ENCODE measurements around the gene SLC43A1.
A peak's percentile ranks its signal among the peaks of the same experiment; 100 is the strongest.

The SLC43A1 gene

DNA sequence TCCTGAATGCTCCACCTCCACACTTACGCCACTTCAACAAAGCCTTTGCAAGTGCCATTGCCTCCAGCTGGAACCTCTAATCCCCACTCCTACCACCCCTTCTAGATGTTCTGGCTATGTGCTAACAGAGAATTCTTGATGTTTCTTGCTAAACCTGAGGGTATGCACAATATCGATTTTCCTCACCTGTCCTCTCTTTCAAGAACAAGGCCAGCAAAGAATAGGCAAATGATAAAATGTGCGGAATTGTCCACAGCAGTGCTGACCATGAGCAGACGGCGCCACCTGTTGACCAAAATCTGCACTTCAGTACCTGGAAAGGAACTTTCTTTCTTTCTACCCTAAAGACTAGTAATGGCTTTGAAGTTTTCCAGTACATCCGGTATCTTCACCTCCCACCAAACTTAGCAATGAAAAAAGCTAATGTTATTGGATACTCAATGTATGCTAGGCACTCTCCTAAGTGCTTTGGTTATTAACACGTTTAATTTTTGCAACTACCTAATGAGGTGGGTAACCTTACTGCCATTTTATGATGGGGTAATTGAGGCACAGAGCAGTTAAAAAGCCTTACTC, 11.6 kb upstream of the SLC43A1 start:
- DNase-seq (ENCODE audit: low read depth in 2 of 2), result peak; percentile 57 to 61

DNA sequence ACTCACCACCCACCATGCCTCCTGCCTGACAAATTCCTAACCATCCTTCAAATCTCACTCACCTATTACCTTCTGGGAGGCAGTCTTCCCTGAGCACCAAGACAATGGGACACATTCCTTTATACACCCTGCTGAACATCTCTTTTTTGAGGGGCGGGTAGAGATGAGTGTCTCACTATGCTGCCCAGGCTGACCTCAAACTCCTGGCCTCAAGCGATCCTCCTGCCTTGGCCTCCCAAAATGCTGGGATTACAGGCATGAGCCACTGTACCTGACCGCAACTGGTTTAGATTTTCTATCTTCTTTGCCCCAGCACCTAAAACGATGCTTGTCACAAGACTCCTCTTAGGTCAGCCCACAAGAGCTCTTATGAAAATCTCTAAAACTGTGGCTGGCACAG, 7.9 kb upstream of the SLC43A1 start:
- DNase-seq (ENCODE audit: low read depth in 2 of 2), result no peak

DNA sequence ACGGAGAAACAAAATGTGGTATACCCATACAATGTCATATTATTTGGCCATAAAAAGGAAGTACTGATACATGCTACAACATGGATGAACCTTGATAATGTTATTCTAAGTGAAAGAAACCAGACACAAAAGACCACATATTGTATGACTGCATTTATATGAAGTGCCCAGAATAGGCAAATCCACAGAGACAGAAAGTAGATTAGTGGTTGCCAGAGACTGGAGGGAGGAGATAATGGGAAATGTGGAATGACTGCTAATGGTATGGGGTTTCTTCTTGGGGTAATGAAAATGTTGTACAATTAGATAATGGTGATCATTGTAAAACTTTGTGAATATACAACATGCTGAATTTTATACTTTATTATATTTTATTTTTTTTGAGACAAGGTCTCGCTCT, 5.6 kb upstream of the SLC43A1 start:
- DNase-seq (ENCODE audit: low read depth in 2 of 2), result no peak

DNA sequence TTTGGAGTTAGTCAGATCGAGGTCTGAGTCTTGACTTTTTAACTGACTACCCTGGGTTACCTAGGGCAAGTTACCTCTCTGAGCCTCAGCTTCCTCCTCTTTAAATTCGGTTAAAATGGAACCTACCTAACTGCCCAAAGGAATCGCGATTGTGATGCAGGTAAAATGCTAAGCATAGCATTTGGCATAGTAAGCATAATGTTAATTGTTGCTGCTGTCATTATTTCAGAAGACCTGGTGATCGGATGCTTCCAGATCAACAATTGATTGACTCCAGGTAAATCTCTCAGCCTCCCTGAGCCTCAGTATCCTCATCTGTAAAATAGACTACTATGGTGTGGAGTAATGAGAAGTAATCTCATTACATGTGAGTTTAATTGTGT, 550 bp upstream of the SLC43A1 start:
- no peak for DNase-seq (ENCODE audit: low read depth in 2 of 2)

DNA sequence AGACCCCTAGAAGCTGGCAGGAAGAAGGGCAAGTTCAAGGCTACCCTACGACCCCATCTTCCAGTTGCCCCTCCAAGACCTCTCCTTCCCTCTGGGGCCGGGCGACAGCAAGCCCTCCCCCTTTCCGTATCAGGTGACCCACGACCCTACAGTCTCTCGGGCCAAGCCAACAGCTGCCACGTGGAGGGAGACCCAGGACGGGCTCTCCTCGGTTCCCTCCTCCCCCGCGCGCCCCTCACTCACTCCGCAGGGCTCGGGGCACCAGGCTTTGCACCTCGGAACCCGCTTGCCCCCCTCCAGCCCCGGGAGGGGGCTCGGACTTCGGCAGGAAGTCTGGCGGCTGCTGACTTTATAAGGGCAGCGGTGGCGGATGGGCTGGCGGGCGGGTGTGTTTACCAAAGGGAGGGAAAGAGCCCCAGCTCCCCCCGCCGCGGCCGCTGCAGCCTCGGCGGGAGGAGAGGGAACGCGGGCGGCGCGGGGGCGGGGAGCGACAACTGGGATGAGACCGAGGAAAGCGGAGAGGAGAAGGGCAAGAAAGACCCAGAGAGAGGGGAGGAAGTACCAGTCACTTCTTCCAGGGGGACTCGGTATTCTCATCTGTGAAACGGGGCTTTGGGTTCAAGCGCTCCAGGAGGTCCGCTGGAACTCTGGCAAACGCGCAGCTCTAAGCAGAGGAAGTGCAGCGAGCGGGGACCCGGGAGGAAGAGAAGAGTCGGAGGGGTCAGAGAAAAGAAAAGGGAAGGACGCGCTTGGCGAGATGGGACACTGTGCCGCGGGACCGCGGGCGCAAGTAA, 767 bp downstream of the SLC43A1 start:
- no peak for DNase-seq (ENCODE audit: low read depth in 2 of 2)

DNA sequence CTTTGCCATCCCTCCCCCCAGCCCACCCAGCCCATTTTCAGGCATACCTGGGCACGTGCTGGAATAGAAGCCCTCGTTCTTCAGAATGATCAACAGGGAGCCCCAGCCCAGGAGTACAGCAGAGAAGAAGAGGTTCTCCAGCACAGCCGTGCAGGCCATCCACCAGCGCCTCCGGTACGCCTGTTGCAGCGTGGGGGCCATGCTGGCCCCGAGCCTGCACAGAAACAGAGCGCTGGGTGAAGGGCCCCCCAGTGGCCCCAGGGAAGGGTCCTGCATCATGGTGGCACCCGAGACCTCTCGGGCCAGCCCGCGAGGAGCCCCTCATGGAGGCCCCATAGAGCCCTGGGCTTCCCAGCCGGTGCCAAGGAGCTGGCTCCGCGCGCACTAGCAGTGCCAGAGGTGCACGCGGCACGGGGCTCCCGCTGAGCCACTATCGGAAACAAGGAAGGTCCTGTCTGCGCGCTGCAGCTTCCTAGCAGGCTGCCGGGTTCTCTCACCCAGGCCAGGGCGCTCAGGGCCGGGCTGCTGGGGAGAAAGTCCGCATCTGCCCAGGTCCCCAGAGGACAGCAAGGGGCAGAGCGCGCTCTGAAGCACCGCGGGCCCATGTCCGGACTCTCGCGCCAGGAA, 1.5 kb downstream of the SLC43A1 start:
- DNase-seq (ENCODE audit: low read depth in 2 of 2), result no peak

DNA sequence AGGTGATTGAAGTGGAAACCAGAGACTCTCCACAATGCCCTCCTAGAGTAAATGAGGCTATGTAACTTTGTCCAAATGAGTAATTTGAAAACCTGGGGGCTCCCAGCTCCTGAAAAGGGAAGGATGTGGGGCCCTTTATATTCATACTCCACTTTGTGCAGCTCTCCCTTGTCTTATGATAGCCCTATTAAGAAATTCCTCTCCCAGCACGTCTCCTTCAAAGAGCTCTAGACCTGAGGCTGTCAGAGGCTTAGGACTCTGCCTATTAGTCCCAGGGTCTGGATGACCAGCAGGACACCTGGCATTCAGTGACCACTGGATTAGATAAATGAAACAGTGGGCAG, 2.1 kb downstream of the SLC43A1 start:
- DNase-seq (ENCODE audit: low read depth in 2 of 2), result no peak

DNA sequence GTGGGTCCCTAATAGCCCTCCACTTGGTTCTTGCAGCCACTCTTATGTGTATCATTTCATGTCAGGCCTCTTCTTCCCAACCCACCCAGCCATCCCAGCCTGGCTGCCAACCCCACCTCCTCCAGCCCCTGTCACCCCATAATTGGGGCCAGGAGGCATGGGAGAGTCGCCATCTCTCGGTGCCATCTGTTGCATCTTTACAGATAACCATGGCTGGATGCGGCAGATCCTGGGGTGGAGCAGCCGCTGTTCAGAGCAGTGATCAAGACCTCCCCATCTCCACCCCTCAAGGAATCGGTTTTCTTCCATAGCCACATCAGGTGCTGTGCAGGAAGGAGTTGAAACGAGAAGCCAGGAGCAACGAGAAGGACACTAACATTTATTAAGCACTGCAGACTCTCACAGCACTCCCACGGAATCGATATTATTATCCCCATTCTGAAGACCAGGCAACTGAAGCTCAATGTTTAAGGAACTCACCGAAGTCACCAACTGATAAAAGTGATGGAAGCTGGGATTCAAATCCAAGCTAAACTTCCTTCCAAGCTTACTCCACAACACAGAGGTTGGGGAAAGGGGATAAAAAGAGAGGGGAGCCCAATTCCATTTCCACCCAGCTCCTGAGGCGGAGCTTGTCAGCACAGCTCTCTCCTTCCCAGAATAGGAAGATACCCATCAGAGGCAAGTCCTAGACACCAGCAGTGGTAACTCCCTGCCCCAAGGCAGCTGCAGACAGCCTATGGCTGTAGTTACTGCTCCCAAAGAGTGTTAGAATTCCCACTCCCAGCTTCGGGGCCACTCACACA, 2.7 kb downstream of the SLC43A1 start:
- no peak for DNase-seq (ENCODE audit: low read depth in 2 of 2)

DNA sequence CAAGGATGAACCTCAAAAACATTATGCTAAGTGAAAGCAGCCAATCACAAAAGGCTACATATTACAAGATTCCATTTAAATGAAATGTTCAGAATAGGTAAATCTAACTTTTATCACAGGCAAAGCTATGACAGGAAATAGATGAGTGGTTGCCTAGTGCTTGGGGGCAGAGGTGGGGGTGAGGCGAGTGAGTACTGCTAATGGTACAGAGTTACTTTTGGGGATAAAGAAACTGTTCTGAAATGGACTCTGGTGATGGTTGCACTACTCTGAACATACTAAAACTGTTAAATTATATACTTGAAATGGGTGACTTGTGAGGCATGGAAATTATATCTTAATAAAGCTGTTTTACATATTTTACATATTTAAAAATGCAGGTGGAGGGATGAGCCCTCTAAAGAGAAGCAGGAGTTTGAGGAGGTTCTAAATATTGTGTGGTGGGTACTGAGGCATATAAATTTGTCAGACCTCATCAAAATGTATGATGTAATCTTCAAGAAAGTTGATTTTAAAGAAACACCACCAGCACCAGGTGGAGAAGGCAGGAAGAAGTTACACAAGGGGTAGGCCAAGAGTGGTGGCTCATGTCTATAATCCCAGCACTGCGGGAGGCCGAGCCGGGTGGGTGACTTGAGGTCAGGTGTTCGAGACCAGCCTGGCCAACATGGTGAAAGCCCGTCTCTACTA, 3.6 kb downstream of the SLC43A1 start:
- no peak for DNase-seq (ENCODE audit: low read depth in 2 of 2)

DNA sequence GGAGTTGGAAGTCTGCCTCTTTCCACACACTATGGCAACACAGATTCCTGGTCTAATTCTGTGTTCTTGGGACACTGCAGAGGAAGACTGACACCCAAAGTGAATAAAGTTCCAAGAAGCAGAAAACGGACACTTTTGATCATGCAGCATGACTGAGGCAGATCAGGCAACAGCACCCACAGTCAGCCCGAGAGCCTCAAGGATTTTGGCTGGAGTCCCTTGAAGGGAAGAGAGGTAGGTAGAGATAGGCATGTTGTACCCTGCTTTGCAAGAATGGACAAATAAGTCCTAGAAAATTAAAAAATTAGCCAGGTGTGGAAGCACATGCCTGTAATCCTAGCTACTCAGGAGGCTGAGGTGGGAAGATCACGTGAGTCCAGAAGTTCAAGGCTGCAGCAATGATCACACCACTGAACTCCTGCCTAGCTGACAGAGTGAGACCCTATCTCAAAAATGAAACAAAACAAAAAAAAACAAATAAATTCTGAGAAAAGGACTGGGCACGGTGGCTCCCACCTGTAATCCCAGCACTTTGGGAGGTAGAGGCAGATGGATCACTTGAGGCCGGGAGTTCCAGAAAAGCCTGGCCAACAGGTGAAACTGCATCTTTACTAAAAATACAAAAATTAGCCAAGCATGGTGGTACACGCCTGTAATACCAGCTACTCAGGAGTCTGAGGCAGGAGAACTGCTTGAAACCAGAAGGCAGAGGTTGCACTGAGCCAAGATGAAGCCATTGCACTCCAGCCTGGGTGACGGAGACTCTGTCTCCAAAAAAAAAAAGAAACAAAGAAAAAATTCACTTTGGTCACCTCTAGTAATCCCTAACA, 6.9 kb downstream of the SLC43A1 start:
- no peak for DNase-seq (ENCODE audit: low read depth in 2 of 2)

DNA sequence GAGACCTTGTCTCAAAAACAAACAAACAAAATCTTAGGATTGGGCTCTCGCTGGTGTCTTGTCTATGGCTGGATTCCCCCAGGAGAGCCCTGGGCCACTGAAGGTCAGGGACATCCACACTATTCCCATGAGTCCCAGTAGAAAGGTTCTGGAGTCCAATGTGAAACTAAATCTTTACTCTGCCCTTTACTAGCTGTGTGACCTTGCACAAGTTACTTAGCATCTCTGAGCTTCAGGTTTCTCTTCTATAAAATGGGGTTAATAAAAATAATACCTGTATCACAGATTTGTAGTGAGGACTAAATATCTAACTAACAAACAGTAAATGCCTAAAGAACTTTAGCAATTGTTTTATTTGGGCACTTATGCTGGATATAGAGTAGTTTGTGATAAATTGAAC, 9.0 kb downstream of the SLC43A1 start:
- no peak for DNase-seq (ENCODE audit: low read depth in 2 of 2)

DNA sequence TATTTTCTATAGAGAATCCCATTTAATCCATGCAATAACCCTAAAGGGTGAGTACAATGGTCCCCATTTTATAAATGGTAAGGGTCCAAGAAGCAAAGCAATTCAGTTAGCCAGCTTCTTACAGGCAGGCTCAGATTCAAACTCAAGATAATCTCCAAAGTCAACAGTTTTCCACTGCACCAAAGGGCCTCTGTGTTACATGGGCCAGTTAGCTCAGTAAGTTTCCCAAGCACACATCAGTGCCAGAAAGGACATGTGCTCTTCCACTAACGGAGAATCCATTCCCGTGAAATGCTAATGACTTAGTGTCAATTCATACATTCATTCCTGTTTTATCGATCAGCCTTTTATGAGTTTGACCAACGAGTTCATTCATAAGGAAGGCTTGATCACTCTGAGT, 11.0 kb downstream of the SLC43A1 start:
- DNase-seq (ENCODE audit: low read depth in 2 of 2), result no peak

DNA sequence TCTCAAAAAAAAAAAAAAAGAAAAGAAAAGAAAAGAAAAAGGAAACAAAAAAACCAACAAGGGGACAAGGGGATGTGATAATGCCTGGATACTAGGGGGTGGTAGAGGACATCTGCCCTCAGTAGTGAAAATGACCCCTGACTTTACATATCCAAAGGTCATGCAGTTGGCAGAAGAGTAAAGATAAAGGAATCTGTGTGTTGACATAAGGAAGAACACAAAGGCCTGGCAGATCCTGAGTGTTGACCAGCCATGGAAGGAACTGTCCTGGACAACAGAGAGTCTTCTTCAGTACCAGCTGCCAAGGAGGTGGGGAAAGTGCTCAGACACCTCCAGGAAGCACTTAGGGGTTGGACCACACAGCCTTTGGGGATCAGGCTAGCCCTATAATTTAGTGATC, 12.6 kb downstream of the SLC43A1 start:
- DNase-seq (ENCODE audit: low read depth in 2 of 2), result no peak

DNA sequence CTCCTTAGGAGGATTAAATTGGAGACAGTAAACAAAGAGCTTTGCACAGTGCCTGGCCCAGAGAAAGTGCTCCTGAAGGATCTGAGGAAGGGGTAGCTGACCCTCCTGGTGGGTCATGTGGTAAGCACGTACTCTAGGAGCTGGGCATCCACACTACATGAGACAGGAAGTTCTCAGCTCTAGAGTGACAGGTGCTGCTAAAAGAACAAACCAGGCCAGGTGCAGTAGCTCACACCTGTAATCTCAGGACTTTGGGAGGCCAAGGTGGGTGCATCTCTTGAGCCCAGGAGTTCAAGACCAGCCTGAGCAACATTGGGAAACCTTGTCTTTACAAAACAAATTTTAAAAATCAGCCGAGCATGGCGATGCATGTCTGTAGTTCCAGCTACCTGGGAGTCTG, 13.1 kb downstream of the SLC43A1 start:
- DNase-seq (ENCODE audit: low read depth in 2 of 2), result no peak

DNA sequence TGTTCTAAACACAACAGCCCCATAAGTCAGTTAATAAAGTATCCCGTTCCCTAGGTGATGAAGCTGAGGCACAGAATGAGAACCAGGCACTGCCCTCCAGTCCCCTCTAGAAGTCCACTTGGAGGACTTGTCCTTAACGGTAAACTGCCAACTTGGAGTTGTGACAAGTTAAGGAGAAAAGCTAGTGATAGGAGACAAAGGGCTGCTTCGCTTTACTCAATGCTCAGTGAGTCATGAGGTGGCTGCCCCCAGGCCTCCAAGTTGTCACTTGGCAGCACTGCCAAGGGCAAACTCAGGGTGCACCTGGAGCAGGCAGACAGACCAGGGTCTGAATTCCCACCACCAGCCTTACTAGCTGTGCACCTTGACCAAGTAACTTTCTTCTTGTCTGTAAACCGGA, 13.5 kb downstream of the SLC43A1 start:
- no peak for DNase-seq (ENCODE audit: low read depth in 2 of 2)

DNA sequence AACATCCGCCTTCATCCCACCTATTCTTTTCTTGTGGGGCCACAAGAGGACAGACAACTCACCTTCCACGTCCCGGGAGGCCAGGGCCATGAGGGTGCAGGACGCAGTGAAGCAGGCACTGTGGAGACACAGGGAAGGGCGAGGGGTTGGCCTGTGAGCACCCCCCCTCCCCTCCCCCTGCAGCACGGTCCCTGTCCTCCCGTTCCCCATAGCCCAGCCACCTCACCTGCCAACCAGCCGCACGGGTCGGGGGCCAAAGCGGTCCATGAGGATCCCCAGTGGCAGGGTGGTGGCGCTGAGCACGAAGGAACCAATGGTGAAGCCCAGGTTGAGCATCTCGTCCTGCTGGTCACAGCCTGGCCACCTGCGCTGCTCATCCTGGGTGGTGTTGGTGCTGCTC, 14.6 kb downstream of the SLC43A1 start:
- no peak for DNase-seq (ENCODE audit: low read depth in 2 of 2)

DNA sequence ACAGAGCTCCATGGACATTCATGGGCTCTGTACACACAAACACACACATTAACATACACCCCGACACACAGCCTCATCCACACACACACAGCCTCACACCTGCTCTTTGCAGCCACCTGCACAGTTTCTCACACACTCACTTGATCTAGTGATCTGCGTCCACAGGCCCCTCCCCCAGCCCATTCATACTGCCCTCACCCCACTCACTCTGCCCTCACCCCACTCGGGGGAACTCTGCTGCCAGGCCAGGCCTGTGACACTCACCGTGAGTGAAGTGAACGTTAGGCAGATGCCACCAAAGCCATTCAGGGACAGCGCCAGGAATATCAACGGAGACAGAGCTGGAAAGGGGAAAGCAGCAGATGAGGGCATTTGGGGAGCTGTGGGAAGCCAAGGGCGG, 15.0 kb downstream of the SLC43A1 start:
- DNase-seq (ENCODE audit: low read depth in 2 of 2), result no peak

DNA sequence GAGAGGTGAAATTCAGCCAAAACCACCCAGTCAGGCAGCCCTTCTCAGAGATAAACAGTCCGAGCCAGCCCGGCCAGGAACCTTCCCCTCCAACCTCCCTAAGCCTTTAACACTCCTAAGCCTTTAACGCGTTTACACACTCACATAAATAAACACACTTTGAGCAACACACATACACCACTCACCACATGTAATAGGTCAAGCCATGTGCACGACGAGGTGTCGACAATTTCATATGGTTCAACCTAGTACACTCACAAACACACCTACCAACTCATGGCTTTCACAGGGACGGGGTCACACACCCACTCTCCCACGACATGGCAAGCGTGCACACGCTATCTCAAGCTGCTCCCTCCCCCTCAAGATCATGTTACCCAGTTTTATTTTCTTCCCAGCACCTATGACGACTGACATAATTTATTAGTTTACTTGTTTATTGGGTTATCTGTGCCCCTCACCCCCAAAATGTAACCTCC, 15.5 kb downstream of the SLC43A1 start:
- no peak for DNase-seq (ENCODE audit: low read depth in 2 of 2)

DNA sequence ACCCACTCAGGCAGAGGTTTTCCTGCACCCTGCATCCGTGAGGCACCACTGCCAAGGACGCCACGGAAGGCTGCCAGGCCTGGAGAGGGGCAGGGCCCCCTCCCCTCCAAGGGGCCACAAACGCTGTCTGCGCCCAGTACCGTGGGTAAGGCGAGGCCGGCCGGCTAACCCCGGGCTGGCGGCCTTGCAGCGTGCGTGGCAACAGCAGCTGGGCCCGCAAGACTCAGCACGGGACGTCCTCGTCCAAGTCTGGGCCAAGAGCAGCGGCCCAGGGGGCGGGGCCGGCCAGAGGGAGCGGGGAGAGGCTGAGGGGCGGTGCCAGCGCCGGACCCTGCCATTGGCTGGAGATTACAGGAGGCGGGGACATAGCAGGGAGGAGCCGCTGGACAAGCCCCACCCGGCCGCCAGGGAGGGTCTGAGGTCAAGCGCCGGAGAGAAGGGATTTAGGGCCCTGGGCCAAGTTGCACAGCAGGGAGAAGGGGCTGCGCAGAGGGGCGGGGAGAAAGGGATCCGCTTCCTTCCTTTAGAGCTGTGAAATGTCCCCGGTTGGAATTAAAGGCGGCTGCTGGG, 16.0 kb downstream of the SLC43A1 start:
- no peak for DNase-seq (ENCODE audit: low read depth in 2 of 2)

DNA sequence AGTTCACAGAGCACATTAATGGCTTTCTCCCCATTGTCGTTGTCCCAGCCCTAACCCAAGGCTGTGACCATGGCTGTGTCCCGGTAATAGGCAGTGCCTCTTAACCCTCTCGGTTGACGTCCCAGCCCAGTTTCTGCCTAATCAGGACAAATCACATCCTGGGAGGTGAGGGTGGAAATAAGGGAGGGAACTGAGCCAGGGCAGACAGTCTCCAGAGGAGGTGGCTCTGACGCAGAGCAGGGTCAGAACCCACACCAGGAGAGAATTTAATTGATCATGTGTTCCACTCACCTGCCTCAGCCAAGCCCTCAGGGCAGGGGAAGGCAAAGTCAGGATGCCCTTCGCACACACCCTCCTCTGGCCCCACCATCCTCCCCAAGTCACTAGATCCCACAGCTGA, 17.0 kb downstream of the SLC43A1 start:
- DNase-seq (ENCODE audit: low read depth in 2 of 2), result no peak

Data from stimulated activated CD8-positive, alpha-beta memory T cell treated with anti-CD3 and anti-CD28 coated beads, Interleukin-2, amount 100 ng/mL, for 1 hour (primary cell).